ENCODE results near the gene STIMATE.

DNA sequence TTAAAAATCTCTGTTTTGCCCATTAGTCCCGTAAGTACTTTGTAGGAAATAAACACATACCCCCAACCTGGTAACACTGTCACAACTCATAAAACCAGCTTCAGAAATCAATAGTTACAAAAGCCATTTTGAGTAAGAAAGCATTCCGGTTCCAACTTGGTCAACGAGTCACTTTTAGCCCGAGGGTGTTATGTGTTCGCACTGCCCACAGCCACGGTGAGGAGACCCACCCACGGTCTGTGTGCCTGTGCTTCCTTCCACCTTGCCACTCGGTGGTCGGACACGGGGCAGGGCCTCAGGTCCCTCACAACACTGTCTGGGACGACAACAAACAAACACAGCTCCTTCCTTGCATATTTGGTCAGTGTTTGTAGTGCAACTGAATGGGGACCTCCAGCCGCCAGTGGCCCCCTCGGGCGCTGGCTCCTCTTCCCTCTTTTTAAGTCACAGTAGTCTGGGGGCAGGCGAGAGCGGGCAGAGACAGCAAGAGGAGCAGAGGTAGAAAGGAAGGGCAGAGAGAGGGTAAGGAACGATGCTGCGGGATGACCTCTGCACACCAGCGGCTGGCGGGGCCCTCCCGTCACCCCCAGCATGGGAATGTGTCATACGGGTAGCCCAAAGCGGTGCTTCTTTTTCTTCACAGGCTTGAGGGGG lies 57.3 kb downstream of the STIMATE start:
- TF ChIP-seq EP300 (IDR thresholded peaks at IDR 0.05) (no peak), POLR2A (IDR thresholded peaks at IDR 0.05) (no peak)
